Stimulated activated naive CD4-positive, alpha-beta T cell (primary cell): ENCODE measurements around the gene ATP1B1.
"Not testable (repeated sequence)": the region's sequence is repeated elsewhere in the genome, so short reads cannot be mapped to it uniquely, and the experiment has no call there.

Experiments
- DNase-seq, 6 experiments: peaks; one replicate each; lab custom pipeline; 2025; lab: John Stamatoyannopoulos, UW

The ATP1B1 gene

DNA sequence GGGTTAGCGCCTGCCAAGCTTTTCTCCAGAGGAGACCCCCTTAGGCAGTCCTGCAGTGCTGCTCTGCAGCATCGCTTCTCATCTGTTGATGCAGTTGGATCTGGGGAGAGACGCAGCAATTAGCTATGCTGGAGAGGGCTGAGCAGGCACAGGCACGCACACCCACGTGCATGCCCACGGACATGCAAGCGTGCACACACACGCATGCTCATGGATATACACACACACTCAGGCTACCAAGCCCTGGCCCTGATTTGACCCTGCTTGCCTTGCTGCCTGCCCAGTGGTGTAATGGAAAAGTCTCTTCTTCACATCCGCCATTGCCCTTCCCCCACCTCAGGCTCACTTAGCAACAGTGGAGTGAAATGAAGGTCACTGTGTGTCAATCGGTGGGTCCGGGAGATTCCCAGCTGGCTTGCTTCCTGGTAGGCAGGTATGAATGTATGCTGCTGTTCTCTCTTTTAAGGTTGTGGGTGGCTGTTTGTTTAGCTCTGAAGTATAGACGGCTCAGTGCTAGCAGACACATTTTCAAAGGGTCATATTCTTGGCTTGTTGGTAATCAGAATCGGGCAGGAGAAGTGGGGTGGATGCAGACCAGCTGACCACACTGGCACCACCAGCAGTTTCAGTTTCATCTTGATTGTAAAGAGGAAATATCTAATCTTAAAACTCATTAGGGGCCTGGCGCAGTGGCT, 9.5 kb downstream of the ATP1B1 start:
- no peak for DNase-seq

DNA sequence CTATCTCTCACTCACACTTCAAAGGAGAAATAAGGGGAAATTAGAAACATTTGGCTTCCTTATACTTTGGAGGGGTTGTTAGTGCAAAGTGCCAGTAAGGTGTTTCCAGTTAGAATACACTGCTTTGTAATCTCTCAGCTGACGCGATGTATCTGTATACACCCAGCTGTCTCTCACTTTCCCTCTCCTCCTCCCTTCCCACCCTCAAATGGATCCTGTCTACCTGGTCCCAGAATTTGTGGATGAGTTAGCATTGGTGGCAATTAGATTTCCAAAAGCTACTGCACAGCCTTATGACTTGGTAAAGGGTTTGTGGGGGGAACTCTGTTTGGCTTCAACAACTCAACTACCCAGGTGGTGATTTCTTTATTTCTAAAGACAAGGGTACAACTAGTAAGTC, 10.5 kb downstream of the ATP1B1 start:
- no peak for DNase-seq

DNA sequence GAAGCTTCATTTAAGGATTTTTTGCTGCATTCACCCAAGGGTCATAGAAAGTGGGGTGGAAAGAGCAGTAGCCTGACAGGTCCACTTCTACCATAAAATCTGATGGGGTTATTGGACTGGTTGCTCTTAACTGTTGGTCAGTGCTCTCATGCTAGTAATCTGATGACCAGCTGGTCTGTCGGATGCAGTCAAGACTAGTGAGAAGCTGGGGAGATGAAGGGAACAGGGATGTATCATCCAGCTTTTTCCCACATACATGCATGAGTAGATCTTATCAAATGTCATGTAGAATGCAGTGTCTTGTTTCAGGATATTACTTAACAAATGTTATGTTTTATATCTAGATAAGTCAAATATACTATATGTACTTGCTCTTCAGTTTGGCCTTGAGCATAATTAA, 11.1 kb downstream of the ATP1B1 start:
- no peak for DNase-seq

DNA sequence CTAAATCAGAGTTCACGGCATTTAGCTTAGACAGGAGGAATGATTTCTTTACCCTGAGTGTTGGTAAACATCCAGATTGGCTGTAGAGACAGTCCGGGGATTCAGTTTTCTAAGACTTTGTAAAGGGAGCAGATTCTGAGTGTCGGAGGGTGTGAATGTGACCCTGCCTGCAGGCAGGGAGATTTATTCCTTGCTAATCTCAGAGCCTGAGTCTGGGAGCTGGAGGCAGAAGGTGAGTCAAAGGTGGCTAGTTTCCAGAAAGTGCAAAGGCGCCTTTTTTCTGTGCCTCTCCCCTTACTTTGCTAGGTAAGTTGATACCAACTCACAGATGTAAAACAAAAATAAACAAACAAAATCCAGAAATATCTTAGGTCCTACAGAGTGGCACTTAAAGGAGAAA, 11.7 kb downstream of the ATP1B1 start:
- no peak for DNase-seq

DNA sequence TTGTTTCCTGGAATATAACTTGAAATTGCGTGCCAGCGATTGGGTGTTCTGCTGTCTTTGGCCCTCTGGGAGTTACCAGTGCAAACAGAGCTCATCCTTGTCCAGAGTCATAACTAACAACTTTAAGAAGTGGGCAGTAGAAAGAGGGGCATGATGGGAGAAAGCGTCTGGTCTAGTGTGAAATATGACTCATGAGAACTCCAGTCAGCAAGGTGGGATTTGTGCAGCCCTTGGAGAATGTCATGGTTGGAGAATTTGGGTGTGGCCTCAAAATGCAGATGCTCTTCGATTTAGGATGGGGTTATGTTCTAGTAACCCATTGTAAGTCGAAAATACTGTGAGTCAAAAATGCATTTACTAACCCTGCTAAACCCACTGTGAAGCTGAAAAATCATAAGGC, 12.9 kb downstream of the ATP1B1 start:
- no peak for DNase-seq

DNA sequence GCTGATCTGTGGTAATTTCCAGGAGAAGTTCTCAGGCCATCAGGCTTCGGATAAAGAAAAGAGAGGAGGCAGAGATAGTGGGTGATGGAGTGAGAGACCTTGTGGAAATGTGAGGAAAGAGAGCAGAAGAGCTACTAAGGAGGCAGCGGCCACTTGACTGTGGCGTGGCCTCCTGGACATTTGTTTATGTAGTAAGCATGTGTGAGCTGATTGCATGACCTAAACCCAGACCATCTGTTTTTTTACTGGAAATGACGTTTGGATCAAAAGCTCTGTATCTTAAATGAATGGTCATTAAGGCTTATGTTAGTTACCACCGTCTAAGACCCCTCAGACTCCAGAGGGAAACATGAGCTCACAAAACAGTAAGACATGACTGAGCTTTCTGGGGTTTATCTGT, 13.6 kb downstream of the ATP1B1 start:
- DNase-seq = no peak

DNA sequence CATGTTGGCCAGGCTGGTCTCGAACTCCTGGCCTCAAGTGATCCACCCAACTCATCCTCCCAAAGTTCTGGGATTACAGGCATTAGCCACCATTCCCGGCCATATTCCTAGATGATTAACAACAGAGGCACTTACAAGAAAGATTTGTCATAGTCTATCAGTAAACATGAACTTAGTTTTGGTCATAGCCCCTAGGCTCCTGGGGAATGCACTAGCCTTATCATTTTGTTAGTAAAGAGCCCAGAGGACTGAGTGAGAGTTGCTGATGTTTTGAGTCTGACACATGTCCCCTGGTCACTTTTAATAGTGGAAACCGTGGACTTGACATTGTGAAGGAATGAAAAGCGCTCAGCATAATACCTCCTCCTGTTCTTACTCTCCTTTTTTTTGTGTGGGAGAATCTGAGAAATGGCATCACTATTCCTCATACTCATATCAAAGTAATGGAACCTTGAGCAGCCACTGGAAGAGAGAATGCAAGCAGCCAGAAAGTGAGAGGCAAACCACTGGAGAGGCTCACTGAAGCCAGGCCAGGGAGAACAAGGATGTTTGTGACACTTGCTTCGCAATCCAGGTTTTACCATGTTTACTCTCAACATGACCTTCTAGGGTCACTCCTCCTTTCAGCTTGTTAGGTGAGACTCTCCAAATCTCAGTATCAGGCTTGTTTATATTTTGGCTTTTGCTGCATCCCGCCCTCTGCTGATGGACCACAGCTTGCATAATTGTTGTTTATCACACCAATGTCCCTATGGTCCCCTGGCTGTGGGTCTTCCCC, 14.8 kb downstream of the ATP1B1 start:
- no peak for DNase-seq

DNA sequence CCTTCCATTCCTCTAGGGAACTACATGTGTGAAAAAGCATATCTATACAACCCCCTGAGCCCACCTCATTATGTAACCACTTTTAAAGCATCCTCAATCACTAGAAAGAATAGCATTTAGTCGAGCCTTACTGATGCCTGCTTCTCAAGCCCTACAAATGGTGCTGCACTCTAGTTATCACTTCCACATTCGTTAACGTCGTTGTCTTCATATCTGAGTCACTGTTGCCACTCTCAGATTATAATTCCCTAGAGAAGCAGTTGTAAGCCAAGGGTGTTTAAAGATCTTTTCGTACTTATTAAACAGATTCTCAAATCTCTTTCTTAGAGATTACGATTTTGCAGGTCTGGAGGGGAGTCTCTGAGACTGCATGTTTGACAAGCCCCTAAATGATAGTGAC, 16.5 kb downstream of the ATP1B1 start:
- DNase-seq = no peak

DNA sequence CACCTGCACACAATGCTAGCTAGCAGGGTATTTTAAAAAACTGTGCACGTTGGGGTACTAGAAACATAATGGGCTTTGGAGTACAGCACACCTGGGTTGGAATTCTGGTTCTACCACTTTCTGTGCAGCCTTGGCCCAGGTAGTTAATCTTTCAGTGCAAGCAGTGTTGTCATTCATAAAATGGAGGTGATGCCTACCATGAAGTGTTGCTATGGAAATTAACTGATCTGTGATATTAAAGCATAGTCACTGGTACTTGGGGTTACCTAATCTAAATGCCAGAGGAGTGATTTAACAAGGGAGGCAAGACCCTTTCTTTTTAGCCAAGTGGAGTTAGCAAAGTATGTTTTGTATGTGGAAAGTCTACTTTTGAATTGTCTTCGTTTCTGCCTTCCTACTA, 18.0 kb downstream of the ATP1B1 start:
- no peak for DNase-seq

DNA sequence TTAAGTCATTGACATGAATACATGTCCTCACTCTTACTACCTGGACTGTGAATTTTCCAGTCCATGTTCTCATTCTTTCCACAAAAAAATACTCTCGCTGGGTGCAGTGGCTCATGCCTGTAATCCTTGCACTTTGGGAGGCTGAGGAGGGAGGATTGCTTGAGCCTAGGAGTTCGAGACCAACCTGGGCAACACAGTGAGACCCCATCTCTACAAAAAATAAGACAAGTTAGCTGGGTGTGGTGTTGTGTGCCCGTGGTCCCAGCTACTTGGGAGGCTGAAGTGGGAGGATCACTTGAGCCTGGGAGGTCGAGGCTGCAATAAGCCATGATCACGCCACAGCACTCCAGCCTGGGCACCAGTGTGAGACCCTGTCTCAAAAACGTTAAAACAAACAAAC, 19.1 kb downstream of the ATP1B1 start:
- not testable (repeated sequence) for DNase-seq

DNA sequence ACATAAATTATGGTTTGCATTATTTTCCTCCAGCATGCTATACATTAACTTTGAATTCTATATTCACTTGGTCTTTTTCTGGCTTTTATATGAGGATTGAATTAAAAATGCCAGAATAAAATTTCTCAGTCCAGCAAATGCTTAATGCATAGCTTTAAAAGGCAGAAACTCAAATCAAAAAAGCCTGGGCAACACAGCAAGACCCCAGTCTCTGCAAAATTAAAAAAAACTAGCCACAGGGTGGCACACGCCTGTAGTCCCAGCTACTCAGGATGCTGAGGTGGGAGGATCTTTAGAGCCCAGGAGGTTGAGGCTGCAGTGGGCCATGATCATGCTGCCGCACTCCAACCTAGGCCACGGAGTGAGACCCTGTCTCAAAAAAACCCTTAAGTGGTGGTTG, 19.8 kb downstream of the ATP1B1 start:
- no peak for DNase-seq

DNA sequence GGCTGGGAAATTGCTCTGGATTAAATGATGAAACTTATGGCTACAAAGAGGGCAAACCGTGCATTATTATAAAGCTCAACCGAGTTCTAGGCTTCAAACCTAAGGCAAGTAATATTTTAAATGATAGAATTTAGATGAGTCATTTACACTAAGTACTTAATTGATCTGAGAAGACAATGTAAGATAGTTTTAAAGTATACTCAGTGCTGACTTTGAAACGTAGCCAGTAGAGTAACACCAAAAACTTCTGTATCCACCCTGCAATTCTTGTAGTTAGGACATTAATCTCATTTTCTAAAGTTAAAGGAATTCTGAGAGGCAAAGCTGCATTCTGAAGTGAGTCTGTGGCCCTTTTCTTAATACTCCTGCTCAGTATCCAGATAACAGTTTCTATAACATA, 20.8 kb downstream of the ATP1B1 start:
- DNase-seq = no peak

DNA sequence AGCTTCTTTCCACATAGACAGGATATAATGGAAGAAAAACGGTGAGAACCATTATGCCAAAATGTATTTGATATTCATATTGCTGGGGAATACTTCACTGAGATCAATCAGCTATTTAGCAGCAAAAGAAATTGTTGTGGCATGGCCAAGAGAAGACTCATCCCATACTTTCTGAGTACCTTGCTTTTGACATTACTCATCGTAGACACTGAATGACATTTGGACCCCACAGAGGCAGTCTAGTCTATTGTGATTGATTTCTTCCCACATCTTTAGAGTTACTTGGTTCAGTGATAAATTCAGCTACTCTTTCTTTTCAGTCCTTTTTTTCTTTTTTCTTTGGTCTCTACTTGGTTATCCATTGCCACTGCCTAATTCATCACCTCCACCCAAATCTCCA, 22.1 kb downstream of the ATP1B1 start:
- DNase-seq = no peak

DNA sequence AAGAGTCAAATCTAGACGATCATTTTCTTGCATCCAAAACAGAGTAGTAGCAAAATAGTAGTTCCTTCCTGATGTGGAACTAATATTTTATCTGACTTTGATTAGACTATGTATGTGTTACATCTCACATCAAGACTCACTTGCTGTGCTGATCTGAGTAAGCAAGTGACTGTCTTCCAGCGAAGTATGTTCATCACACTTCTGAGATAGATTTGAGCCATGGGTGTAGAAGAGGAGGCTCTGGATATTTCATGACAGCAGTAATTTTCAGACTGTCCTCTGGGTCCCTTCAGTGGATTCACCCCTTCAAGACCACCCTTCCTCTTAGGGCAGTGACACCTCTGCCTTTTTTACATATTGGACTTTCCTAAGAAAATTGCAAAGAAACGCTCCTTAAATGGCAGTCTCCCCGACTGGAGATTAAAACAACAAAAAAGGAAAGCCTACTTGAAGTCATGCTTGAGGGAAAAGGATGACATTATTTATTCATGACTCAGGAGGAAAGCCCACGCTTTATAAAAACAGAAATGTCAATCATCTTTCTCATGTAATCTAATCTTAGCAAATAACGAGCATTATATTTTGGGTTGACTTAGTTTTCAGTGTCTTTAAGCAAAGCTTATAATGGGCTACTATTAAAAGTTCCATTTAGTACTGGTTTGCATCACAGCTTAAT, 22.8 kb downstream of the ATP1B1 start:
- no peak for DNase-seq

DNA sequence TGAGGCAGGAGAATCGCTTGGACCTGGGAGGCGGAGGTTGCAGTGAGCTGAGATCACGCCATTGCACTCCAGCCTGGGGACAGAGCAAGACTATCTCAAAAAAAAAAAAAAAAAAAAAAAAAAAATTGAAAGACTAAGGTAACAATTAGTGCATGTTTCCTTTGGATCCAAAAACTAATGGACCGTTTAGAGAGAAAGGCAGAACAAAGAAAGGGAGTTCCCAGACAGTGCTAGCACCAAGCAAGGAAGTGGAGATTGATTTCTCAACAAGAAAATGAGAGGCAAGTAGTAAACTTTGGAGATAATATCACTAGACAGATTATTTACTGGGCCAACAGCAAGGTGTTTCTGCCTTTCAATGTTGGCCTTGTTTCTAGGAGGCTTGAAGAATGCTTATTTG, 24.2 kb downstream of the ATP1B1 start:
- DNase-seq = no peak

DNA sequence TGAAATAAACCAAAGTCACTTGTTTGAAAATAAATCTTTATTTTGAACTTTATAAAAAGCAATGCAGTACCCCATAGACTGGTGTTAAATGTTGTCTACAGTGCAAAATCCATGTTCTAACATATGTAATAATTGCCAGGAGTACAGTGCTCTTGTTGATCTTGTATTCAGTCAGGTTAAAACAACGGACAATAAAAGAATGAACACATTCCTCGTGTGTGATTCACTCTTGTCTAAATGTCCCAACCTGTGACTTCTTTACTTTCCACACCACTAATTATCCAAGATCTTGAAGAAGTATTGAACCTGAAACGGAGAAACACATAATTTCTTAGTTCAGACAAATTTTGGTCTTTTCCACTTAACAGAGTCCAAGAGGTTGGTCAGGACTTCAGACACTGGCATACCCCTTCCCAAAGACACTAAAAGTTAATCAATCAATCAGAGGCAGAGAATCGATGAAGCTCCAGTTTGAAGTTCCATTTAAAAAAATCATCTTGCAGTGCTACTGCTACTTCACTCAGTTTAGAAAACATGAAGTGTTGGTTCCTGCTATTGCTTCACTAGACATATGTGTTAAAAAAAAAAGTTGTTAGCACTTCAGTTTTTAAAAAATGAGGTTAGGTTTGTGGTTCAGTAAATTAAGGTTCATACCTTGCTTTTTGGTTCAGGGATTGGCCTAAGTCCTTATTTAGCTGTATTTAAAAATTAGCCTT, 26.2 kb downstream of the ATP1B1 start:
- DNase-seq = no peak

DNA sequence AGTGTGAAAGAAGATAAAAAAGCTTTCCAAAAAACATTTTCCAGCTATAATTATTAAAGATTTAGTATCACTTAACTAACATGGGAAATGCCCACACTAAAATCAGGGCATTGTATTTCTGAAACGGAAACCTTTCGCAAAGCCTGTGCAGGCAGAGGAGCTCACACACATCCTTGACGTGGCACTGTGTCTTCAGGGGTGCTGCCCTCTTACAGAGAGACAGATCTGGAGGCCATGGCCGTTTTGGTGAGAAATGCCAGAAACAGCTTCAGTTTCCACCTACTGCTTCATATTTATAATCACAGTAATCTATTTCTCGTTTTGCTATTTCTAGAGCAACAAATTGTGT, 26.7 kb downstream of the ATP1B1 start:
- no peak for DNase-seq

DNA sequence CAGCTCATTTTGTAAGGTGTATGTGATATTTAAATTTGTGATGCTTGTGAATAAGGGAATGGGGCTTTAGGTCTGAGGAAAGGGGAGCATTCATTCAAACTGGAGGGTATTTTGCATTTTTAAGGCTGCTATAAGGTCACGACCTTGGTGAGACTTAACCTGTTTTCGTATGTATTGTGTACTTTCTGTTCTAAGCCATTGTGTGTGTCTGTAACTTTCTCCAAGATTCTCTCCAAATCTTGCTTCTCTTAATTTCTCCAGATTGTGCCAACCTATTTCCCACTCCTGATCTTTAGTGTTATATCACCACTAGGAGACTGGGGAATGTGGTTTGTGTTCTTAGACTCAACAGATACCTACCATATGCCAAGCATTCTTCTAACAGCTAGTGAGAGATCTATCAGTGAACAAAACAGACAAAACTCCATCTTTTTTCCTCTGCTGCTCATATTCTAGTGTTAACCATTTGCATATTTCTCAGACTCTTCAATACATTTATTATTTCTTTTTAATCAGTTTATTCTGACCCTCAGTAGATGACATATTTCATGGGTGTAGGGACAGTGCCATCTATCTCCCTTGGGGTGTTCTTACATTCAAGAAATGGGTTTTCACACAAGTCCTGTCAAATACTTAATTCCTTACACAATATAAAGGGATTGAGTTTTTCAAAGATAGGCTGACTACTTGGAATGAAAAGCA, 27.5 kb downstream of the ATP1B1 start:
- no peak for DNase-seq

DNA sequence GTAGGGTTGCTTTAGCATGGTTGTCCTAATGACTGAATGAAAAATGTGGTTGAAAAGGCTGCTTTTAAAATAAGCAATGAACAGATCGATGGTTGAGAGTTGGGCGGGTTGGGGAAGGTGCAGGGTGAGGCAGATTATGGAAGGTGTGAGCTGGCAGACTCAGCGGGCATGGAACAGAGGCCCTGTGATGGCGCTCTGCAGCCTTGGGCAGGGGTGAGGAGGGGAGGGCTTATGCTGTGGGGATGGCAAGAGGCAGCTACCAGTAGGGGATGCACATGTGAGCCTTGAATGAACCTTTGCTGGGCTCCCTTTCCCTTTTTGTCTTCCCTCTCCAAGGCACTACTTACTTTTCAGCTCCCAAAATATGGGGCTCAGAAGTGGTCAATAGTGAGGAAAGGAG, 30.9 kb downstream of the ATP1B1 start:
- DNase-seq = no peak

DNA sequence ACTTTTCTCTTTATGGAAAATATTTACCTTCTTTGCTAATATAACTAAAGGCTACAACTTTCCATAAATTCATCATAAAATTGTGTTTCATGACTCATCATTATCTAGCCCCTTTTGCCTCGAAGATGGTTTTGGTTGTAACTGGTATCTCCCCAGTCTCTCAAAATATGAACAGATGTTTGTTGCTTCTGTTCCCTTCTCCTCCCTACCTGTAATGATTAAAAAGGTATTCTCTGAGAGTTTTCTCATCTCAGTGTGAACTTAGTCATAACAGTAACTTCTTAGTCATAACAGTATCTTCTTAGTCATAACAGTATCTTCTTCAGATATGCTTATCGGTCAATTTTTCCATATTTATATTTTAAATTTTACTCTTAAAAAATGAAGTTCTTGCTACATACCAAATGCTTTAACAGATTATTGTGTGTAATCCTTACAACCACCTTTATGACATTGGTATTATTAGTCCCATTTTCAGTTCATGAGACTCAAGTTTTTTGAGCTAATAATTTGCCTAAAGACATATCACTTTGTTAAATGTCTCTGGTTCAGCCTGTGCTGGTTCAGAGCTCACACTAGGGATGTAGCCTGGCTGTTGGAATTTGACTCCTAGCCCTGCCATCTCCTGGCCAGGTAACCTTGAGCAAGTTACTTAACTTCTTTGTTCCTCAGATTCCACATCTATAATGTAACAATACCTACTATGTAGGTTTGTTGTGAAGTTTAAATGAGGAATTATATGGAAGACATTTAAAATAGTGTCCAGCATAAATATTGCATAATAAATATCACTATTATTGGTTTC, 32.6 kb downstream of the ATP1B1 start:
- DNase-seq = no peak

DNA sequence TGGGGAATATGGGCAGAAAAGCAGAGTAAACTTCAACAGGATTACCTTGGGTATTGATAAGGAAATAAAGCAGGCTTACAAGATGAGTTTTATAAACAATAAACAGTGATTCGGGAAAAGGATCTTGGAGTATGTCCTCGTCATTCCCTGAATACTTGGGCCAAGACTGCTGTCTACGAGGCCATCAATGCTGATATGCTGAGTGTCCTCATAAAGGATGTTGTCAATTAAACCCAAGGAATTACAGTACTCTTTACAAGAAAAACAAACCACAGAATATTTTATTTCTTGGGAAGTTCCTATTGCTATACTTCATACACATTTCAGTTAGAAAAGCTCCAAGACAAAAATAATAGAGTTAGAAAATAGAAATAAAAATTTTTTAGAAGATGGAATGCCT, 34.9 kb downstream of the ATP1B1 start:
- DNase-seq = no peak
